Measurements from ENCODE around the gene METTL21A. TPM values are rescaled to one million over a fixed set of nuclear protein-coding genes. Genes with fewer than 3 reads are reported as not detected.
A peak's percentile ranks its signal among the peaks of the same experiment; 100 is the strongest.

METTL21A gene
- total and polyA plus RNA-seq, 9 of the 15 experiments (the other 6 are each of a cell fraction or from before 2014, with no cell fraction given), result 9.1 to 46.5 (median 37.4) TPM

DNA sequence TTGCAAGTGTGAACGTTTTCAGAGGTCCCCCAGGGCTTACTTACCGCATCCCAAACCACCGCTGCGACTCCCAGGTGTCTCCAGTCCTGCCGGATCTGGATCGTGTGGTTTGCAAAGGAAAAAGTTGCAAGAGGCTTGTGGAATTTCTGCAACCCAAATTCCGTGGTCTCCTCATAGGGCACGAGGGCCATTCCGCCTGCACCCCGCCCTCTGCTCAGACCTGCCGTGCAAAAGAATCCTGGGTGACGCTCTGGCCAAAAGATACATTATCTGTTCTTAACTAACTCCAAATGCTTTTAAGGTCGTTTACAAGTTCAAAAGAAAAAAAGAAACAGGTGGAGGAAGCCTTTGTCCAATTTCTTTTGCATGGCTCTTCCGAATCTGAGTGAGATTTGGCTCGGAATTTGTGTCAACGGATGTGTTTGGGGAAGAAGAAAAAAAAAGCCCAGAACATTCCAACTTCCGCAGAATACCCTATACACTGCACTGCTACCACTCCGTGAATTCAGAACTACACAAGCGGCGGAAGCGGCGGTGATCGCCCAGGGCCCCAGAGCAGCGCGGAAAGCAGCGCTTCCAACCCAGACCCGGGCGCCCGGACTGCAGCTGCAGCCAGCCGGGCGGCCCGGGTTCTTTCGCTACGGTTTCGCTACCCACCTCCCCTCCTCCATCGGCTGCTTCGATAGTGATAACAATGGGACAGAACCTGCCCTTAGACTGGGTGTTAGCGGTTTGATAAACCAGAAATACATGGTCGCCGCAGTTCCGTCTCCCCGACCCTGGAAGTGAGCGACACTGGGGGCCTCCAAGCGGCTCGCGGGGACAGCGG is 795 bp downstream of the METTL21A start (continued):
- TF ChIP-seq MGA (IDR thresholded peaks at IDR 0.05), result no peak
- peak in 1 of 3 experiments; percentile 14 for TF ChIP-seq YY1 (IDR thresholded peaks at IDR 0.05; ENCODE audit: borderline replicate concordance in 1 of 3, control insufficient read depth in 1 of 3, extremely low read depth in 1 of 3, insufficient read depth in 3 of 3, insufficient read length in 1 of 3, insufficient replicate concordance in 2 of 3, low read depth in 1 of 3, low read length in 2 of 3)
- TF ChIP-seq ZEB2 (IDR thresholded peaks at IDR 0.05), result no peak
- TF ChIP-seq SMARCA5 (IDR thresholded peaks at IDR 0.05), result no peak
- no peak for TF ChIP-seq COPS2 (conservative IDR thresholded peaks at IDR 0.05)
- no peak for TF ChIP-seq CREB1 (IDR thresholded peaks at IDR 0.05)
- no peak for TF ChIP-seq CREB1 (CRISPR knock-in tag; IDR thresholded peaks at IDR 0.05)
- TF ChIP-seq TSC22D4 (tag; IDR thresholded peaks at IDR 0.05), result no peak

Data from K562 (cell line).